Myocyte (in vitro differentiated cells): ENCODE data around the gene SYT1. TPM values are rescaled to one million over a fixed set of nuclear protein-coding genes. Genes with fewer than 3 reads are reported as not detected.

Experiments
- DNase-seq: peaks from one replicate; pipeline ENCODE4 v3.0.0-alpha.2; 2012; ENCODE audit warnings: low read depth
- total RNA-seq: library from RNA; depleted of rRNA; stranded (reverse); fragments of >200 nt; gene quantifications from 2 replicates; pipeline ENCODE4 v1.2.3, GENCODE V29; 2014

Gene SYT1
- total RNA-seq, 1 donor from 2014 or later = 29.6 TPM

DNA sequence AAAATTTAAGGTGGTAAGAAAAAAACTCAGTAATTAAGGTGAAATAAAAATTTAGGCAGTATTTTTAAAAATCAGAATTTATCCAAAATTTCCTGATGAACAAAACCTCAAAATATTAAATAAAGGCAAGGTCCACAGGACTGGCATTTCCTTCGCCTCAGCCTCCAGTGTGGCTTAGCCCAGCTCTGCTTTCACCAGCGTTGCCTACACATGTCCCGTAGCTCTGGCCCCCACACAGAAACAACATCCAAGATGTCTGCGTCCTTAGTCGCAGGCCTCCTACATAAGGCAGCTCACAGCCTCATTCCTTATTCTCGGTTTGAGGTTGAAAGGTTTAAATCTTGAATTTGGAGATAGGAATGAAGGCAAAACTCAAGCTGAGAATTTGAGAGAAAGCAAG is 274.3 kb downstream of the SYT1 start:
- DNase-seq = no peak

DNA sequence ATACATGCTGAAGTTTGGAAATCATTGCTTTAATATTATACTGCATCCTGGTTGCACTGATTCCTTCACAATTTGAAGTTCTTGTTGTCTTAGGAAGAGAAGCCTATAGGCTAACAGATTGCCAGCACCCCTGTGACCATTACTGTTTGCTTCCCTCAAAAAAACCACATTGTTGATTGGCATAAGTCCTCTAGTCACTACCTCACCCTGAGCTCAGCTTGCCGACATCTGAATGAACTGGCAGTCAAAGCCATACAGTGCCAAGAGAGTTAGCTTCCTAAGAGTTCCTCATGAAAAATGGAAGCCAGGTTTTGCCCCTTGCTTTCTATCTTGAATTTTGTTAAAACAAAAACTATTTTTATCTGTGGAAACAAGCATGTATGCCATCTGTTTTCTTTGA is 276.1 kb downstream of the SYT1 start:
- DNase-seq = no peak

DNA sequence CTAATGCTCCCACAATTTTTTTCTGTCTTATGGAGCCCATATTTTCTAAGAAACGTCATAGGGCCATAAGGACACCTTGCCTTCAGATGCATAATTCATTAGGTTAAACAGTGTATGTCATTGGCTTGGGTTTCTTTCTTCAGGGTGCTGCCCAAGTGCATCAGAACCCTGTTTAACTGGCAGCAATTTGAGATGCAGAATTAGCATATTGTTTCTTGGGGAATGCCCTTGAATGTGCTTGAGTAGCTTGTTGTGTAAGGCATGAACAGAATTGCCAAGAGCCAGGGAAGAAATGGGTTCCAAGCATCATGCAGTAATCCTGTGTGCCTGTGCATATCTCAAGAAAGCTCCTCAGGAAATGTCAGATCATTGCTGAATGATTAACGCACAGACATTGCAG is 277.2 kb downstream of the SYT1 start:
- no peak for DNase-seq

DNA sequence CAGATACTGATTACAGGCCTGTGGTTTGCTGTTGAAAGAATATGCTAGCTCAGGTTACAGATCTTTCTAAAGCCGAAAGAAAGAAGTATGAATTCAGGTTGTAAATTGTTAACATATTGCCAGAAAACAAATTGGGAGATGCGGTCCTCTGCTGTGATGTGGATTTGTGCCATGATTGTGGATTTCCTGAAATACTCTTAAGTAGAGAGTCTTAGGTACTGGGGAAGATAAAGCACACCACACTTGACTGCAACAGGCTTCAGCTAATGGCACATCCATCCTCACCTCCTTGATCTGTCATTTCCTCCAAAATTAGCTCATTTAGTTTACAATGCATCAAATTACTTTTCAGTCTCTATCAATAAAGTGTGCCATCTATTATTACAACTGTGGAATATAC is 279.2 kb downstream of the SYT1 start:
- no peak for DNase-seq

DNA sequence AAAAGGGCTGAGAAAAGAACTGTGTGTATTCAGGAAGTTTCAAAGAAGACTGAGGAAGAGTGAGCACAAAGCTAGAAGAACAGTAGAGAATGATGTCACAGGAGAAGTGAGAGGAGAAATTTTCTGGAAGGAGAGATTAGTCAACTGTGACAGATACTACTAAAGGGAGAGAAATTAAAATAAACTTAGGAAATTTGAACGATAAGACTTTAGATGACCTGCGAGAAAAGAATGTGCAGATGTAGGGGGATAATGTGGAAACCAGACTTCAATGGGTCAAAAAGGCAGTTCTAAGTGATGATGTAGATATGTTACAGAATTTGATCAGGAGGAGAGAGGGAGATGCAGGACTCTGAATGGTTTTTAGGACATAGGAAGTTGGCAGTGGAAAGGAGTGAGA is 287.4 kb downstream of the SYT1 start:
- no peak for DNase-seq

DNA sequence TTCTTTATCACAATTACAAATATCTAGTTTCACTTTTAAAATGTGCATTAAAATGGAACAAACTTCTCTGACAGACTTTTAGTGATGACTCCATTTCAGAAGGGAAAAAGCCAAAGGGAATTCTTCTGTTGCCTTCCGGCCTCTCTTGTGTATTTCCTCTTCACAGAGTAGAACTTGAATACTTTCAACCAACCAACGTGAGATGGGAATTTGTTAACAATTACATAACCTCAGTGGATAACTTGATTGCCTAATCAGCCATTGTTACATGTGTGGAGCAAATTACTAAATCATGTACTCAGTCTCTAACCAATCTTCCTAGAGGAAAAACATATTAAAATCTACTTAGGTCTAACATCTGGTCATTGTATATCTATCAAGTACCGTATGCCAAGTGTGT is 291.1 kb downstream of the SYT1 start:
- no peak for DNase-seq

DNA sequence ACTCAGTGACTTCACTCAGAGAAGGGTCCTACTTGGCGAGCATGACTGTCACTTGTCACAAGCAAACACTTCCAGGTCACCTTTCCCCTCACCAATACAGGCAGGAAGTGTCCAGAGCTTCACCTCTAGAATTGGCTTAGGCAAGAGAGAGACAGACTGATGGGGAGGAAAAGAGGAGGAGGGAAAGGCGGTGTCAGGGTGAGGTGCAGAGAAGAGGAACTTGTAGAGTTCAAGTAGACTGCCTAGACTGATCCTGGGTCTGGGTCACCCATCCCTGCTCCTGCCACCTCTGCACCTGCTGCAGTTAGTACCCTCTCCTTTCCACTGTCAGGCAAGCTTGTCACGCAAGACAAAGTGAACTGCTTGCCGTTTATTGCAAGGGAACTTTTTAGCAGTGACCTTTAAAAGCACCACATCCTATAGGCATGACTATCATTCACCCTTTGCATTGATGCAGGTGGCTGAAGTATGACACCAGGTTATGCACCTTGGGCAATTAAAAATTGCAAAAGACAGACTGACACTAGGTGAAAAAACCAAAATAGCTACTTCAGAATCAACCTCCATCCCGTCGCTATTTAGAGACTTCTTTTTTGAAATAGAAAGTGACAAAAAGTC is 292.4 kb downstream of the SYT1 start:
- DNase-seq = no peak

DNA sequence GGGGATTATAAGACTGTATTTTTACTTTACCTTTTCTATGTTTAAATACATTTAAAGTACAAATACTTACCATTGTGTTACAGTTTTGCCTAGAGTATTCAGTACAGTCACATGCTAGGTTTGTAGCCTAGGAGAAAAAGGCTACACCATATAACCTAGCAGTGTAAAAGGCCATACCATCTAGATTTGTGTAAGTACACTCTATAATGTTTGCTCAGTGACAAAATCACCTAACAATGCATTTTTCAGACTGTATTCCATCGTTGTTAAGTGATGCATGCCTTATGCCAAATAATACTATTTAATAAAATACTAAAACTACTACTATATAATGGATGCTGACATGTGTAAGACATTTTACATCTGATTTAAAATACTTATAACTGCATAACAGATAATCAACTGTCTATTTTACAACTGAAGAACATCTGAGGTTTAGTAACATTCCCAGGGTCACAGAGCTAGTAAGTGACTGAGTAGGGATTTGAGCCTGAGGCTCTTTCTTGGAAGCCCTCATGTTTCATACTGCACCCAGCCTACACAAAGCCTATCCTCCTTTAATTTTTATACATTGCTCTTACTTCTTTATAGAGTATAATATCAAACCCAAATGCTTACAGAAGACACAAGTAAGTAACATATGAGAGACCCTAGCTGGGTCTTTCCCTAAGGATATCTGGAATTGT is 296.8 kb downstream of the SYT1 start:
- DNase-seq = no peak

DNA sequence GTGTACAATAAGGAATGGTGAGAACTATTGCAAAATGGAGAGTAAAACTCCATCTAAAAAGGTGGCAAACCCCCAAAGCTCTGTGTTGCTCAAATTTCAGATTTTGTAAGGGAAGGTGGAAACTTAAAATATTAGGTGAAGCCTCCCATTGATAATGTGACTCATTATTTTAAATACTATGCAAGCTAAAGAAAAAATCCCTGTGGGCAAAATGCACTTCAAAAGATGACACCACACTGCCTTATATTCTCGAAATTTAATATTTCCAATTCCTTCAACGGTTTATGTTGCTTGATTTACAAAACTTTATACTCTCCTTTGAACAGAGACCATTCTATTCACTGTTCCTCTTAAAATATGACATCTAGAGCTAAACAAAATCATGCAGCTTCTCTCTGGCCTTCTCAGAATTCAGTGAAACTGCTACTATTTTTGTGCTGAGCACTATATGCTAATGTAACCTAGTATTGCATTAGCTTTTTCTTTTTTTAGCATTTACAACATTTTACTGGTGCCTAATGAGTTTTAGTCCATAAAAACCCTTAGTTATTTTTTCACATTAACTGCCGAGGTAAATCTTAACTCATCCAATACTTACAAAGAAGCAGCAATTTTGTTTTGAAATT is 297.7 kb downstream of the SYT1 start:
- no peak for DNase-seq

DNA sequence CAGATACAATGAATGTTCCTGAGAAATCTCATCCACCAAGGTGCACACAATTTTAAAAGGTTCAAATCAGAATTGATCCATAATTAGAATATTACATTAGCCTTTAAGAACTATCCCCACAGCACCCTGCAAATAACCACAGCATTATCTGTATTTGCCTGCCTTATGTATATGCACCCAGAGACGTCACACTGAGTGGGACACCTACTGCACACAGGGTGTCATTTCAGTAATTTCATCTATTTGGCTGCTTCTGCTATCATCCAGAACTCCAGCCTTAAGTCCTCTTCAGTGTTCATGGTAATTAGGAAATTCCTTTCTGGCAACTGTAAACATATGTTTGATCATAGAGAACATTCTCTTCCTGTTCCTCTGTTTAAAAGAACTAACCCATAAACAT is 298.4 kb downstream of the SYT1 start:
- no peak for DNase-seq

DNA sequence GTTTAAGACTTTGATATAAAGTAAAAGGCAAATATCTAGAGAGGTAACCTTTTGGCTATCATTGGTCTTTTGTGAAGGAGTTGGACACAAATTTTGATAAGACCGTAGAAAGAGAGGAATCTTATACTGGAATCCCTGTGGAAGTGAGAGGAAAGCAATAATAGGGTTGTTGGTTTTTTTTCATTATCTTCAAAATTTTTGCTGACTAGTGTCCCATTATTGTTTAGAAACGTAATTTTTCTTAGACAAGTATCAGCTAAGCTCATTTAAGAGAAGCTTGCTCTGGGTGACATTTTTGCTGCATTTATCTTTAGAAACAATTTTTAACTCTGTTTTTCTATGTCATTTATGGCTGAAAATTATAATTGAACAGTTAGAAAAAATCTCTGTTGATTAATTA is 300.3 kb downstream of the SYT1 start:
- no peak for DNase-seq

DNA sequence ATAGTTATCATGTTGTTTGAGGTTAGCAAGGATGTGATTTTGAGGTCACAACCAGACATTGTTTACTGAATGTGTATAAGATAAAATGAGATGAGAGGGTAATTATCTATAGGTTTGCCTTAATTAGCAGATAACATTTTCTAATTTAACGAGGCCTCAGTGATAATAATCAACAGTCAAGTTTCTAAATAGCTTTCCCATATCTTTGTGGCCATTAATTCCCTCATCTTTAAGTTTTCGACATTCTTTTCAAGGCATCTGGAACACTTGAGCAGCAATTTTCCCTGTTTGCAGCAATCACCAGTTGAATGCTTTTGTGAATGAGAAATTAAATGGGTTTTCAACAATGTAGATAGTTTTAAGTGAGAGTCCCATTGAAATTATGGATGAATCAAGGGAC is 304.1 kb downstream of the SYT1 start:
- no peak for DNase-seq

DNA sequence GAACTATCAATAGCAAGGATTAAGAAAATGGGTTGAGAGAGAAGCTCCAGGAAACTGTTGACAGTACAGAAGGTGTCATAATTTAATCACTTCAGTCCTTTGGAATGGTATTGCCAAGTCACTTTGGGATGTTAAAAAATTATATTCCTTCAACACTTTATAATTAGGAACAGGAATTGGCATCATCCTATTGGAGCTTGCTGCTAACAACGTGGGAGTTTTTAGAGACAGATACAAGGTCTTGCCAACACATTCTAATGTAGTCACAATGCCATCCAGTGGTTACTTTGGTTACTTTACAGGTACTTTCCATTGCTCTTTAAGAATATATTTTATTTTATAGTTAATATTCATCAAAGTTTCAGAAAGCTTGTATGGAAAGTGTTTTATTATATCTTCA is 310.1 kb downstream of the SYT1 start:
- DNase-seq = peak; percentile 52

DNA sequence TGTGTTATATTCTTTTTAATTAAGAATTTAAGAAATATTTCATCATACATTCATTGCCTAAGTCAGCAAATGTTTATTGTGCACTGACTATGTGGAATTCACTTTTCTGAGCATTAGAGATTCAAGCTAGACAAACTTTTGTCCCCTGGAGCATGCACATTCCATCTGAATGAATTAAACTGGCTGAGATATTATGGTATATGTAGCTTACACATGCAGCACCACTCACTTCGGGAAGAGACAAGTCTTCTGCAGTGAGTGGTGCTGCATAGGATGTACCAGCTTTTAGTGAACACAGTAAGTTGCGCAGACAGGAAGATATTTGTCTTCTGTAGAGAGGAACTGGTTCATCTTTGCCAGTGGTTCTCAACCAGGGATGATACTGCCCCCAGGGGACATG is 318.4 kb downstream of the SYT1 start:
- DNase-seq = no peak

DNA sequence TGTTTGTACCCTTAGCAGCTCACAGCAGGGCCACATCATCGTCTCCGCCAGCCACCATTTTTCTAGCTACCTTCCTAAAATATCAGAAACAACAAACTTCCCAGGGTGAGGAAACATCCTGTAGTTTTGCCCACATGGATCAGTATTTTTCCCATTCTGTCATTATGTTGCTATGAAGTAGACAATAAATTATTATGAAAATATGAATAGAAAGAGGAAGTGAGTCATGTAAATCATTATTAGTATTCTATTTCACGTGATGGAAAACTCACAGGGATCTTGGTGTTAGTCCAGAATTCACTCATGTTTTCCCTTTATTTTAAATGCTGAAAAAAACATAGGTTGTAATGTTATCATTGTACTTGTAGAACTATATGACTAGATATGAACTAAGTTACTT is 319.4 kb downstream of the SYT1 start:
- peak; percentile 6 for DNase-seq

DNA sequence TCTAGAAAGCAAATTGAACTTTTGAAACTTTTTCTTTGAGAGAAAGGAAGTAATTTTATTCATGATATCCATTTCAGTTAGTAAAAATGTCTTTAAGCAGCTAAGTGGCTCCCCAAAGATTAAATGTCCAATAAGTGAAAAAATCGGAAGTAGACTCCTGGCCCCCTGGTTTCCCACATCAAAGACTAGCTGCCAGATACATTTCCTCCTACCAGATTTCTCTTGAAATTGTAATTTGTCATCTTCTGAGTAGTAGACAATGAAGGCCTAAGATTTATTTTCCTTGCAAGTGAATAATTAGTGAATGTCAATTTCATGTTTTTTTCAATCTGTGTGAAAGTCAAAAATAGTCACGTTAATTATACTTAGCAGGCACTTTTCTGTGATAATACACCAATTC is 321.9 kb downstream of the SYT1 start:
- no peak for DNase-seq

DNA sequence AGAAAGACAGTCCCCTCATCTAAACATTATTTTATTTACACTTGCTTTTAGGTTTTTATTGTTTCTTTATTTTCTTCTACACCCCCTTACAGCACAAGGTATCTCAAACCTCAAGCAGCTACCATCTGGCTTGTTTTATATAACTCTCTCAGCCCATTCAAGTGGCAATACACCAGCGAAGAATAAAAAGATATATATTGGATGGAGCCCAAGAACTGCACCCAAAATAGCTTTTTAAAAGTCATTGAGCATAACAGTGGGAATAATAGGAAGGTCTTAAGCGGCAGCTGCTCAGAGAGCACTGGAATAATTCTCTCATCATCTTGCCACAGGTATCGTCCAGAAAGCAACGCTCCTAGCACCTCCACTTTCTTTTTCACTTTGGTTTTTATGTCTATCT is 322.5 kb downstream of the SYT1 start:
- DNase-seq = peak; percentile 39

DNA sequence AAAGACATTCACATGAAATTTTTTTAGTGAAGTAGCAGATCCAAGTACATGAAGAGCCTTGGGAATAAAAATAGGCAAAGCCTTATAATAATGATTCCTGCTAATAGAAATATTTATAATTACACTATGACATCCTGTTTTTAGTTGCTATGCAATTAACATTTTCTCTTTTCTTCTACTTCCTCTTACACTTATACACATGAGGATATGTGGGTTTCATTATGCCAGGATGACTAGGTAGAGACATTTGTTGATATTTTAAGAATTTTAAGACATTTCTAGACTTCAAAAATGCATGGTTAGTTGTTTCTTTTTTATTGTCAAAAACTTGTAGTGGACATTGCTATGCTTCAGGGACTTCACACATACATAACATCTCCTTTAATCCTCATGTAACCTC is 326.8 kb downstream of the SYT1 start:
- no peak for DNase-seq

DNA sequence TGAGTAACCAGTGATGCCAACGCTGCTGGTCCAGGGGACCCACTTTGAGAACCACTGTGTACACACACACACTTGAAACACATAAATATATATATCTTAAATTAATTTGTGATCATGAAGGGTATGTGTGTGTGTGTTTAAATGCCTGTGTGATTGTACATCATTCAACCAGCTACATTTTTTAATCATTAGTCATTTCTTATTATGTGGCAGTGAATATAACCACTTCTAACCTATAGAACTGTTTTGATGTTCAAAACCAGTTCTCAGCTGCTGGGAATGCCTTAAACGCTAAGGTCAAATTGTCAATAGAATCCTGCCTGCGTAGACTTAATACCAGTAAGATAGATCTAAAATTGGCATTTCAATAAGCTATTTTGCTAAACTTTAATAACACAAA is 330.0 kb downstream of the SYT1 start:
- DNase-seq = no peak

DNA sequence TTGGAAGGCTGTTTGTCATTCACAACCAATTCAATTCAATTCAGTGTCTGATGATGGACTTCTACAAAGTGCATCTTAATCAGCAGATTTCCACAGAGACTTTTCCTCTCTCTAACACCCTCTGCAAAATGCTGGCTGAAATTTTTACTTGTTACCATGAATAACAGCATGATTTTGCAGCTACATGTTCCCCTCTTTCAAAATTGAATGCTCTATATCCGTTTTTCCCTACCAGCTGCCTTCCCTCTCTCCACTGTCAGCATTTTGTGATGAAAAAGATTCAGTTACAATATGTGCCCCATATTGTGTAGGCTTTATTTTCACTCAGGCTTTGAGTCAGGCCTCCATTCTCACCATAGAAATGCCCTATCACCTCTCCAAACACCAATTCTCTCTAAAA is 334.6 kb downstream of the SYT1 start:
- no peak for DNase-seq

DNA sequence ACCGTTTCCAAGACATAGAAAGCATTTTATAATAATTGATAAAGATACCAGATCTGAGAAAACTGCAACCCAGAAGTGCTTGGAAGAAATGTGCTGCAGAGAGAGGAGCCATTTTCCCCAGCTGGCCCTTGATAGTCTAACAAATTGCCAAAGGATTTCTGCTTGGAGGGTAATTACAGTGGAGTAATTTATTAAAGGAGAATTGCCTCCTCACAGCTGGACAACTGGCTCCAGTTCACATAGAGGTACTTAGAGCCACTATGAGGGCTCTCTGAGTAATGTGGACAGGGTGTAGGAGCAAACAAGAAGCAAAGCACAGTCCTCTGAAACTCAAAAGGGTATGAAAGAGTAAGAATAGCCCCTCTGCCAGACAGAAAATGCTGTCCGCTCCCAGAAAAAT is 335.6 kb downstream of the SYT1 start:
- no peak for DNase-seq

DNA sequence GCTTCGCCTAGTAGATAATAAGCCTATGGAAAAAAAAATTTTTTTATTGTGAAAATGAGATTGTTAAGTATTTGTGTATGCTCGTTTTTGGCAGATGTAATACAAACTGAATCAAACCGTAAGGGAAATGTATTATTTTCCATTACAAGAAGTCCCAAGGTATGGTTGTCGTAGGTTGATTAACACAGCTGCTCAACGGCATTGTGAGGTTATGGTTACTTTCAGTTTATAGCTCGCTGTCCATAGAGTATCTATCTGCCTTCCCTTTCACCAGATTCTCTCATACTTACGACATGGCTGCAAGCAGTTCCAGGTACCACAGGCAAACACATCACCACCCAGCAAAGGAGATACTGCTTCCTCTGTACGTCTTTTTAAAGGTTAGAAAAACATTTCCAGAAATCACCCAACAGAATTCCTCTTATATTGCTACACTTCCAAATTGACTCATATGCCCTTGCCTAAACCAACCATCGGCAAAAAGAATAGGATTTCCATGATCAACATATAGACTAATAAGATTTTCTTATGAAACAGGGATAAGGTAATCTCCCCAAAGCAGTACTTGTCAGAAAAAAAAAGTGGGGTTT is 338.6 kb downstream of the SYT1 start:
- DNase-seq = no peak

DNA sequence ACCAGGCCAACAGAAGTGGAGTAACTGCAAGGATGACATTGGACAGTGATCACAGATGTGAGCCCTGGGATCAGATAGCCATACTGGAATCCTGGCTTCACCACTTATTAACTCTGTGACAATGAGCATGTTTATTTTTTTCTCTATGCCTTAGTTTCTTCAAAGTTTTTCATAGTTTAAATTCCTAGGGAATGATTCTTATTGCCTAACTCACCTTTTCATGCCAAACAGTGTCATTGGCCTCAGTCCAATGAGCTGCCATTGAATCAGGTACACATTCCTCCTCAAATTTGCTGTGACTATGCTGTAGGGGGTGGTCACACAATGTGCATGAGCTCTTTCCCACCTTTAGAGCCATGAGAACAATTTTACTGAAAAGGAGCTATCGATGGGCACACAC is 342.3 kb downstream of the SYT1 start:
- DNase-seq = no peak
